ENCODE results near the gene CTDSP2.
"Not testable (repeated sequence)": the region's sequence is repeated elsewhere in the genome, so short reads cannot be mapped to it uniquely, and the experiment has no call there.

Gene CTDSP2

GRCh38 chr12:57852620-57853500 lies 6.3 kb upstream of the CTDSP2 start:
- DNase-seq (ENCODE audit: low read depth in 2 of 2), result no peak

- DNase-seq (ENCODE audit: low read depth in 2 of 2), result no peak
These were observed 5.7 kb upstream of the CTDSP2 start for GRCh38 chr12:57852200-57852599.

- DNase-seq (ENCODE audit: low read depth in 2 of 2), result no peak
These were observed 5.0 kb upstream of the CTDSP2 start for GRCh38 chr12:57851552-57851951.

GRCh38 chr12:57850854-57851430 lies 4.4 kb upstream of the CTDSP2 start:
- no peak for DNase-seq (ENCODE audit: low read depth in 2 of 2)

GRCh38 chr12:57849447-57849846 lies 2.9 kb upstream of the CTDSP2 start:
- DNase-seq (ENCODE audit: low read depth in 2 of 2), result not testable (repeated sequence)

GRCh38 chr12:57849035-57849434 lies 2.5 kb upstream of the CTDSP2 start:
- DNase-seq (ENCODE audit: low read depth in 2 of 2), result no peak

- no peak for DNase-seq (ENCODE audit: low read depth in 2 of 2)
These were observed 1.7 kb upstream of the CTDSP2 start for GRCh38 chr12:57848208-57848607.

GRCh38 chr12:57846285-57846576 lies 298 bp downstream of the CTDSP2 start:
- no peak for DNase-seq (ENCODE audit: low read depth in 2 of 2)

- peak; percentile 55 to 58 for DNase-seq (ENCODE audit: low read depth in 2 of 2)
These were observed 848 bp downstream of the CTDSP2 start for GRCh38 chr12:57845478-57846284.

- peak in 1 of 2 donors; percentile 37 for DNase-seq (ENCODE audit: low read depth in 2 of 2)
These were observed 1.6 kb downstream of the CTDSP2 start for GRCh38 chr12:57844709-57845477.

GRCh38 chr12:57842342-57843294 lies 3.9 kb downstream of the CTDSP2 start:
- DNase-seq (ENCODE audit: low read depth in 2 of 2), result peak in 1 of 2 donors; percentile 28

- DNase-seq (ENCODE audit: low read depth in 2 of 2), result no peak
These were observed 5.1 kb downstream of the CTDSP2 start for GRCh38 chr12:57841445-57841844.

- no peak for DNase-seq (ENCODE audit: low read depth in 2 of 2)
These were observed 5.8 kb downstream of the CTDSP2 start for GRCh38 chr12:57840726-57841125.

- DNase-seq (ENCODE audit: low read depth in 2 of 2), result no peak
These were observed 6.5 kb downstream of the CTDSP2 start for GRCh38 chr12:57839996-57840395.

GRCh38 chr12:57838594-57839302 lies 7.8 kb downstream of the CTDSP2 start:
- DNase-seq (ENCODE audit: low read depth in 2 of 2), result no peak

GRCh38 chr12:57837864-57838562 lies 8.5 kb downstream of the CTDSP2 start:
- no peak for DNase-seq (ENCODE audit: low read depth in 2 of 2)

- DNase-seq (ENCODE audit: low read depth in 2 of 2), result no peak
These were observed 9.8 kb downstream of the CTDSP2 start for GRCh38 chr12:57836442-57837375.
